Lung microvascular endothelial cell (primary cell): Measurements from ENCODE around the gene GALNTL6. TPM values are rescaled to one million over a fixed set of nuclear protein-coding genes. Genes with fewer than 3 reads are reported as not detected.

Source experiments
- DNase-seq, 2 donors: peaks; one replicate each; pipeline versions ENCODE4 v3.0.0 to v3.0.0-alpha.2; 2010; ENCODE audit warnings: low read depth in 2 of 2
- total RNA-seq: library from RNA; depleted of rRNA; stranded (reverse); fragments of >200 nt; gene quantifications from 2 replicates; pipeline ENCODE4 v1.2.1, GENCODE V29; 2014

Gene GALNTL6
- total RNA-seq, 1 donor from 2014 or later, result not detected

DNA sequence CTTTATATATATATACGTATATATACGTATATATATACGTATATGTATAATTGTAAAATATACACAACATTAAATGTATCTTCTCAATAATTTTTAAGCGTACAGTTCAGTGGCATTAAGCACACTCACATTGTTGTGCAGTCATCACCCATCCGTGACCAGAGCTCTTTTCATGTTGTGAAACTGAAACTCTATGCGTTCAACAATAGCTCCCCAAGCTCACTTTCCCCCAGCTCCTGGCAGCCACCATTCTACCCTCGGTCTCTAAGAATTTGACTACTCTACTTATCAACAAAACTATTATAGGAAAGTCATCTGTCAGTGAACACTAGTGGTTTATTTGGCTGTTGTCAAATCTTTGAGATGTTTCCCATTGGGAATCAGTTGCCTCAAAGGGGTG lies 733.6 kb downstream of the GALNTL6 start:
- no peak for DNase-seq

GRCh38 chr4:172547724-172548123 lies 734.5 kb downstream of the GALNTL6 start:
- no peak for DNase-seq

DNA sequence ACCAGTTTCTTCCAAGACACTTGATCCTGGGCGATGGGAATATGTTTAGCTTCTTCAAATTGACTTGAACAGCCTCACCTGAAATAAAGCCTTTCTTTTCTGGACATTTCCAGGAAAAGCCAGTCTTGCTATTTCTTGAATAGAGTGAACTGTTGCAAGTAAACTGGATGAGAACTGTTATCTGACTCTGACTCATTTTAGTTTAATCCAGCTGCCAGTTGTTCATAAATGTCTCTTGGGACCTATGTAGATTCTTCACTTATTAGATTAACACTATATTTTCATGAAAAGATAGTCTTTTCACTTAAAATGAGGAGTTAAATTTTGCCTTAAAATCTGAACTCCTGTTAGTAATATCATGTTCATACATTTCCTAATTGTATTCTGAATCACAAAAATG lies 740.0 kb downstream of the GALNTL6 start:
- no peak for DNase-seq

DNA sequence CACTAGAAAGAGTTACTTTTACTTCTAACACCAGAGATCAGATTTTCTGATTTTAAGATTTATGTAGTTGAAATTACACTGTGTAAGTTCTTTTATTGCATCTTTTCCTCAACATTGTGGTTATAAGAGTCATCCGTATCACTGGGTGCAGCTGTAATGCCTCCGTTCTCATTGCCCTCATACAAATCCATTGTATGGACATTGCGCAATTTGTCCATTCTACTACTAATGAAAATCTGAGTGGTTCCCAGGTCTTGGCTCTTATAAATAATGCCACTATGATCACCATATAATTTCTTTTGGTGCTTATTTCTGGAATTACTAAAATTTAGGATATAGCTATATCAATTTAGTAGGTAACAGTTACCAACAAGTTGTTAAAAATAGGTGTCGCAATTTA lies 741.4 kb downstream of the GALNTL6 start:
- DNase-seq, result no peak

GRCh38 chr4:172555725-172556124 lies 742.5 kb downstream of the GALNTL6 start:
- no peak for DNase-seq

GRCh38 chr4:172573899-172574298 lies 760.7 kb downstream of the GALNTL6 start:
- DNase-seq, result peak in 1 of 2 donors; percentile 1

DNA sequence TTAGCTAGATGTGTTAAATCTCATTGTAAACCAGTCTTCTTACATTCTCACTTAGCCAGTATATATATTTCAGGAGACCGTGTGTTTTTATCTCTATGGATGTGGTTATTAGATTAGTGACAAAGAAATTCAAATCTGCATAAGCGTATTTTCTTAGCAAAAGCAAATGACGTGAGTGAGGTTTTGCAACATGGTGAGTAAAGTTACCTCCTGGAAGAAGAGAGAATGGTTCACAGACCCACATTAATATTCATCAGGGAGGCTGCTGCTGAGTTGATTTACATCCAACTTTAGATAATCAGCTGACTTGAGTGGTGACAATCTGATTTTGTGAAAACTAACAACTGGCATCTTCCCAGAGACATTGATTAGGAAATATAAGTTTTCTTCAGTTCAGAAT lies 765.5 kb downstream of the GALNTL6 start:
- no peak for DNase-seq

GRCh38 chr4:172584816-172585215 lies 771.6 kb downstream of the GALNTL6 start:
- DNase-seq, result no peak

DNA sequence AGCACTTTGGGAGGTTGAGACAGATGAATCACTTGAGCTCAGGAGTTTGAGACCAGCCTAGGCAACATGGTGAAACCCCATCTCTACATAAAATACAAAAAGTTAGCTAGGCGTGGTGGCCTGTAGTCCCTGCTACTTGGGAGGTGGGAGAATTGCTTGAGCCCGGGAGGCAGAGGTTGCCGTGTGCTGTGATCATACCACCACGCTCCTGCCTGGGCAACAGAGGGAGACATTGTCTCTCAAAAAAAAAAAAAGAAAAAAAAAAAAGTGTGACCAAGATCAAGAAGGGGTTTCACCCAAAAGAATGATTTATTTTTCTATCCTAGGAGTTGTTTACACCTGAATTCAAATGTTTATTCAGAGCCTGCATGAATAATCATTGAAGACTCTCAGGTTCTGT lies 783.0 kb downstream of the GALNTL6 start:
- no peak for DNase-seq

- no peak for DNase-seq
Measured at GRCh38 chr4:172599554-172599953, 786.4 kb downstream of the GALNTL6 start.

- DNase-seq, result no peak
Measured at GRCh38 chr4:172601195-172601594, 788.0 kb downstream of the GALNTL6 start.

DNA sequence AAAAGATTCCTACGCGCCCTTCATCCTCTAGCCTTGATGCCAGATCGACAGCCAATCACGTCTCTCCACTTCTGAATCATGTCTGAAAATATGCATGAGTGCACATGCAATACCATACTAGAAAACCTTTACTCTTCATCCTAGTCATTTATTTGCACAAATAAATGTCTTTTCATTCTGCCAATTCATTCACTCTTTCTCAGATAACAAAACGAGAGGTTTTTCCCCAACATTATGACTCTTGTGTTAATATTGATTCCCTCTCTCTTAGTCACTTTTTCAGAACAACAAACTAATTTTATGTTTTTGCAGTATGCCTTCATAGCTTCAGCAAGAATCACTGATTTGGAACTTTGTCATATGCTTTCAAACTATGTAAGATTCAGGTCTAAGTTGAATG lies 806.0 kb downstream of the GALNTL6 start:
- DNase-seq, result no peak

DNA sequence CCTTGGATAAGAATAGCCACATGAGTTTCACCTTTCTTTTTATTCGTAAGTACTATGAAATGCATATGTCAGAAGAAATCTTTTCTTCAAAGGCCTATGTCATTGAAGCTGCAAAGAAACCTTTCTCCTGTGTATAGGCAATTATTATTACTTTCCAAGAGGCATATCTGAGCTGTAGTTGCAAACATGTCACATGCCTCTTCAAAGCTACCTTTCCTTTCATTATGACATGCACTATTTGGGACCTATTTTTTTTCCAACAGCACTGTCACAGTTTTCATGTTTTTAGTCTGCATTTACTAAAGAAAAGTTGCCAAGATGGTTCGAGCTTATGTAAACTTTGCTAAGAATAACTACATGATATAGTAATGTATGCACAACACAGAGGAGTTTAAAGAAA lies 806.6 kb downstream of the GALNTL6 start:
- no peak for DNase-seq

DNA sequence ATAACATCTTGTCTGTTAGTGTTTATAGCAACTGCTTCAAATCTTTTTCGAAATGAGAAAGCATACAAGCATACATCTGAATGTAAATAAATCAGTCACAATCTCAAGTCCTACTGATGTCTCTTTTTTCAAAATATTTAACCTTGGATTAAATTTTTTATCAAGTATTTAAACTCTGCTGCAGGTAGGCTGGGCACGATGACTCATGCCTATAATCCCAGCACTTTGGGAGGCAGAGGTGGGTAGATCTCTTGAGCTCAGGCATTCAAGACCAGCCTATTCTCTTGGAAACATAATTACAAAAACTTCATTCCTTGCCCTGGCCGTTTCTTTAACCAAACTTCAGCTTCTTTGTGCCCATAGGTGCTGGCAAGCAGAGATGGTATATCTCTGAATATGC lies 815.1 kb downstream of the GALNTL6 start:
- no peak for DNase-seq

DNA sequence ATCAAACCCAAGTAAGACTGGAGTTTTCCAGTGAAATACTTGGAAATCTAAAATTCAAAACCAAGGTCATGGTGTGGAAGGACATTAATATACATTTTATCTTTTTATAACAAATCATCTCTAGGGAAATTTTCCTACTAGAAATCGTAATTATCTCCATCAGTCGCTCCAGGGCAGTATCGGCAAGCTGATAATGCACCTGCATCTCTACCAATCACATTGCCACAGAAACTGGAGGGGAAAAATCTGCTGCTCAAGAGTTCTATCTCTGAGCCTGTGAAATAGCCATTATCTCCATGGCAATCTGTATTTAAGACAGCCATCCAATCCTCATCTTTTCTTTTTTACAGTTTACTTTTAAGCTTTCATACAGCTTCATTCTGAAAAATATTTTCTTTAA lies 817.1 kb downstream of the GALNTL6 start:
- no peak for DNase-seq

DNA sequence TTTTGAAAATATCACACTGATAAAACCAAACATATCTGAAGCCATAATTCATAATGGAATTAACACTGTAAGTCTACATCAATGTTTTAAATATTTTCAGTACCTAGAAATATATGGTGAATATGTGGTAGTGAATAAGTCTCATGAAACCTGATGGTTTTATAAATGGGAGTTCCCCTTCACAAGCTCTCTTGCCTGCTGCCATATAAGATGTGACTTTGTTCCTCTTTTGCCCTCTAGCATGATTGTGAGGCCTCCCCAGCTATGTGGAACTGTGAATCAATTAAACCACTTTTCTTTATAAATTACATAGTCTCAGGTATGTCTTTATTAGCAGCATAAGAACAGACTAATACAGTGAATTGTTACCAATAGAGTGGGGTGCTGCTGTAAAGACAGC lies 818.6 kb downstream of the GALNTL6 start:
- no peak for DNase-seq

DNA sequence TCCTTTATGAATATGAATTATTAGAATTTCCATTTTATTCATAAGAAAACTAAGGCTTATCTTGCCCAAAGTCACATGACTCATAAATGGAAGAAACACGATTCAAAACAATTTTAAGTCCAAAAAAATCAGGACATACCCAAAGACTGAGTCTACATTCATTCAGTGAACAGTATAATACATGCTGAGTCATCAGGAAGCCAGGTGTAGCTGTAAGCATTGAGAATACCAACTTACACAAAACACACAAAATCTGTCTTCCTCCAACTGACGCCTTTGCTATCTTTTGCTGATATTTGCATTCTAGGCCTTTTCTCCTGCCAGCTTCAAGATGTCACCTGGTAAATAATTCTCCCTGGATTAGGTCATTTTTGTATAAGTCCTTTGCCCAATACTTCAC lies 835.3 kb downstream of the GALNTL6 start:
- DNase-seq, result no peak

GRCh38 chr4:172649143-172649542 lies 835.9 kb downstream of the GALNTL6 start:
- DNase-seq, result no peak

DNA sequence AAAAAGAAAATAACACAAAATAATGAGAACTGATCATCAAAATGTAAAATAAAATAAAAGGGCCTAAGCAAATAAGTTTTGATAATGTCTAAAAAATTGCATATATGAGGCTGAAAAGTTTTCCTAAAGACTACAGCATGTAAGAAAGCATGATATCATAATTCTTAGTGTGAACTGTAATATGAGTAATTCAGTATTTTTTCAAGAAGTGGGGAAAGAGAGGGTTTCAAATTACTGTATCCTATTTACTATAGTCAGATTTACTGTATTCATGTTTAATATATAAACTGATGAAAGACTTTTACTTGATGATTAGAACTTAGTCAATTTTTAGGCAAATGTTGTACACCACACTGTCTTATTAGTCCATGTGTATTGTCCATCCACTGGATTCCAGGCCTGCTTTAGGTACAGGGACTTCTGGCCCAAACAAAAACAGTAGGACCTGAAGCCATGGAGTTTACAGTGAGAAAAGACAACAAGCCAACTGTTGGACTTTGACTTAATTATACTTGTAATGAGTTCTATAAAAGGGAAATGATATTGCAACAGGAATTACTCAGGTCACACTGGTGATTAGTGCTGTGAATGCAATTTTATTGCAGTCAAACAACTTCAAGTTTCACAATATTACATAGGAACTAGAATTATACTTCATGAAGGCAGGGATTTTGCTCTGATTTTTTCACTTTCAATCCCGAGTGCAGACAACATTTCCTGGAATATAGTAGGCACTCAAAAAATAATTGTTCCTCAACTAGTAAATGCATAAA lies 837.7 kb downstream of the GALNTL6 start:
- no peak for DNase-seq

- DNase-seq, result no peak
Measured at GRCh38 chr4:172651961-172652360, 838.8 kb downstream of the GALNTL6 start.

DNA sequence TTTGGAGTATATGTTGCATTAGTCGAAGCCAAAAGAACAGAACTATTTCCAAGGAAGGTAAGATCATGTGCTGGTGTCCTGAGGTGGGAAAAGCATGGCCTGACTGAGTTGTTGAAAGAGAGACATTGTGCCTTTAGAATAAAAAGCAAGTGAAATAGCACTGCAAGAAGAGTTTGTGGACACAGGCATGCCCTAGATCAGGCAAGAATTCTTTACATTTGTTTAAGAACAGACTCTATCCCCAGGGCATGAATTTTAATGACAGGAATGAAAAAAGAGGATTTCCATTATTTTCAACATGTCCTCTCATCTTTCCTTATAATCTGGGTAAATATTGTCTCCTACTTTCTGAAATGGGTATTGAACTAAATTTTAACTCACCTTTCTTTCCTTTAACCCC lies 839.2 kb downstream of the GALNTL6 start:
- no peak for DNase-seq

GRCh38 chr4:172653676-172654075 lies 840.5 kb downstream of the GALNTL6 start:
- DNase-seq, result no peak

DNA sequence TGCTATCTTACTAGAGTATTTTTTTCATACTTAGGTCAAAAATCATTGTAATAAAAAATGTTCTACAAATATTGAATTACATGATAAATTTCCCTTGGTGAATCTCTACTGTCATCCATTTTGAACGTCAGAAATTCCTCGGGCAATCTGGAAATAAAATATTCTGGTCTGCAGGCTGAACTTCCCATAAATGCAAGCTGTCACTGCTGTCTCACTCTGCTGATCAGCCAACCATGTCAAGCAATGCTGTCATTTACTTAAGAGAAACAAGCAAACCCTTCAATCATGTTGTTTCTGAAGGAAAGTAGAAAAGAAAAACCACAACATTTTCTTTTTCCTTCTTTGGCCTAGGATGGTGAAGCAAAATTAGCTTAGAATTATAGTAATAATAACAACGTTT lies 841.3 kb downstream of the GALNTL6 start:
- DNase-seq, result no peak

- DNase-seq, result no peak
Measured at GRCh38 chr4:172656055-172656454, 842.9 kb downstream of the GALNTL6 start.
